ENCODE data around the gene CDKN1B.

CDKN1B gene

GRCh38 chr12:12716793-12717585 lies at the start of gene CDKN1B:
CDKN1B (plus strand) TSS chr12:12717368; CDS start chr12:12717840, 472 bp downstream.
- H3K27ac Mint-ChIP-seq, result peak within 1 kb of the TSS; percentile 94
- H3K27me3 Mint-ChIP-seq, result no peaks in the 10 kb centered on the region
- H3K9me3 Mint-ChIP-seq, result no peaks in the 10 kb centered on the region
- peak within 1 kb of the TSS; percentile 98 for H3K4me3 Mint-ChIP-seq
- H3K4me1 Mint-ChIP-seq (ENCODE audit: low read depth), result peaks cover 71% of the 10 kb centered on the region
- peaks cover 37% of the 10 kb centered on the region for H3K36me3 Mint-ChIP-seq (ENCODE audit: low read depth)

- H3K4me3 Mint-ChIP-seq, result no peak overlapping the region
- no peaks in the 10 kb centered on the region for H3K9me3 Mint-ChIP-seq
- peaks cover 10% of the 10 kb centered on the region for H3K4me1 Mint-ChIP-seq (ENCODE audit: low read depth)
- no peaks in the 10 kb centered on the region for H3K36me3 Mint-ChIP-seq (ENCODE audit: low read depth)
- no peaks in the 10 kb centered on the region for H3K27me3 Mint-ChIP-seq
- H3K27ac Mint-ChIP-seq, result no peak overlapping the region
Observed at GRCh38 chr12:12668005-12668404, 49.2 kb upstream of the CDKN1B start.

DNA sequence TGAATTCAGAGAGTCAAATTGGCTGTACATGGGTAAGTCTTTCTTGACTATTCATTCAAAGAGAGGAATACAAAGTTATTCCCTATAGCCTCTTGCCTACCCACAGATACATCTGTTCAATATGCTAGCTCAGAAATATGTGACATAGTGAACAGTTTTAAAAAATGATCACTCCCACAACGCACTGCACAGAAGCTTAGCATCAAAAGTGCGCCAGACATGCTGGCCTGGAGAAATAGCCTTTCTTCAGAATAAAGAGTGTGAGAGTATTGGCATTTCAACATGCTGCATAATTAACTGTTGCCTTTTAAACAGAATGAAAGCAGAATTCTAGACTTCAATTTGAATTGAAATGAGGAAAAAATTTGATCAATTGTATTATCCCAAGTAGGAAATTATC lies 48.1 kb upstream of the CDKN1B start:
- Mint-ChIP-seq H3K4me3 (no peak overlapping the region), H3K27ac (no peak overlapping the region), H3K27me3 (no peaks in the 10 kb centered on the region)

GRCh38 chr12:12671850-12672660 lies 45.1 kb upstream of the CDKN1B start:
- H3K27ac Mint-ChIP-seq, result no peak overlapping the region
- no peak overlapping the region for H3K4me3 Mint-ChIP-seq
- no peaks in the 10 kb centered on the region for H3K36me3 Mint-ChIP-seq (ENCODE audit: low read depth)
- no peaks in the 10 kb centered on the region for H3K27me3 Mint-ChIP-seq
- H3K9me3 Mint-ChIP-seq, result no peaks in the 10 kb centered on the region
- H3K4me1 Mint-ChIP-seq (ENCODE audit: low read depth), result peaks cover 17% of the 10 kb centered on the region

More for the DNA sequence above, 48.1 kb upstream of the CDKN1B start:
- H3K36me3 Mint-ChIP-seq (ENCODE audit: low read depth), result no peaks in the 10 kb centered on the region
- H3K9me3 Mint-ChIP-seq, result no peaks in the 10 kb centered on the region
- peaks cover 17% of the 10 kb centered on the region for H3K4me1 Mint-ChIP-seq (ENCODE audit: low read depth)

- no peak overlapping the region for H3K4me3 Mint-ChIP-seq
- no peaks in the 10 kb centered on the region for H3K36me3 Mint-ChIP-seq (ENCODE audit: low read depth)
- peaks cover 17% of the 10 kb centered on the region for H3K4me1 Mint-ChIP-seq (ENCODE audit: low read depth)
- H3K27me3 Mint-ChIP-seq, result no peaks in the 10 kb centered on the region
- H3K9me3 Mint-ChIP-seq, result no peaks in the 10 kb centered on the region
- peak overlapping the region; percentile 23 for H3K27ac Mint-ChIP-seq
Observed at GRCh38 chr12:12673296-12673695, 43.9 kb upstream of the CDKN1B start.

GRCh38 chr12:12676605-12677004 lies 40.6 kb upstream of the CDKN1B start:
- Mint-ChIP-seq H3K4me3 (no peak overlapping the region), H3K36me3 (ENCODE audit: low read depth) (no peaks in the 10 kb centered on the region), H3K27ac (no peak overlapping the region), H3K9me3 (no peaks in the 10 kb centered on the region), H3K4me1 (ENCODE audit: low read depth) (peaks cover 17% of the 10 kb centered on the region), H3K27me3 (no peaks in the 10 kb centered on the region)

DNA sequence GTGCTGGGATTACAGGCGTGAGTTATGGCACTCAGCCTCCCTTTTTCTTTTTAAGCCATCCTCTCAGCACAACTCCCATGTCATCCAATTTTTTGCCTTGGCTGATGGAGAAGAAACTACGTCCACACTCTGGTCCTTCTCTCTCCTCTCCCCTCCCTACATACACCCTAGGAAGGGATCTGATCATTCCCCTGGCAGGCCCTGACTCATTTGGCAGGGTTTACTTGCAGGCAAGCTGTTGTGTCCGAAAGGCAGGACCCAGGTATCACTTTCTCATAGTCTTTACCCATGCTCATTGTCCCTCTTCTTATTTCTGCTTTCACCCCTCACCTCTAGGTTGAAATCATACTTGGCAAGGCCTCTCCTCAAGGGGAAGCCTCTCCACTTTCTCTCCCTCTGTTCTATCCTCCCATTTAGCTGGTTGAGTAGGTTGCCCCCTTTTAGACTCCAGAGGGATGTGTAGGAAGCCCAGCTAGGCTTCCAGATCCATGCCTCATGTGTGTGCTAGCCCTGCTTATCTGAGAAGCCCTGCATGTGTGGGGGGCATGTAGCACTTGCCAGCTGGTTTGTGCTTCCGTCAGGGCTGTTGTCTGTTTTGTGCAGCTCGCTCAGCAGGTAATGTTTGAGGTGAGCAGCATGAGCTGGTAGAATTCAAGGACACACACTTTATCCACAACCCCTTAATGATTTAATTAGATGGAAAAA lies 36.0 kb upstream of the CDKN1B start:
- no peak overlapping the region for H3K4me3 Mint-ChIP-seq
- H3K27ac Mint-ChIP-seq, result no peak overlapping the region
- no peaks in the 10 kb centered on the region for H3K9me3 Mint-ChIP-seq
- no peaks in the 10 kb centered on the region for H3K36me3 Mint-ChIP-seq (ENCODE audit: low read depth)
- no peaks in the 10 kb centered on the region for H3K27me3 Mint-ChIP-seq
- H3K4me1 Mint-ChIP-seq (ENCODE audit: low read depth), result no peaks in the 10 kb centered on the region

DNA sequence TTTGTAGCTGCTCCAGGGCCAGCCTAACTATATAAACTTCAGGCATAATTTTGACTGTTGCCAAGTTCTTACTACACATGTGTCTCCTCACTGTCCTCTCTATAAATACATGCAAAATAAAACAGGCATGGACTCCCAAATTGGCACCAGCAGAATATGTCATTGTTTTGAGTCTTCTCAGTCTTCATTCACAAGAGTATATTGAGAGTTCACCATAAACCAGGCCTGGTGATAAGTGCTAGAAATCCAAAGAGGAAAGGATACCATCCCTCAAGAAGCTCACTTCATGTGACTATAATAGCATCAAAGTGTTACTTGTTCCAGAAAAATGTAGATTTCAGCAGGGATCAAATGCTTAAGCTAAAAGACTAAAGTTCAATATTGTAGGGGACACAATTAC lies 34.9 kb upstream of the CDKN1B start:
- H3K4me3 Mint-ChIP-seq, result no peak overlapping the region
- no peaks in the 10 kb centered on the region for H3K9me3 Mint-ChIP-seq
- H3K27me3 Mint-ChIP-seq, result no peaks in the 10 kb centered on the region
- no peaks in the 10 kb centered on the region for H3K4me1 Mint-ChIP-seq (ENCODE audit: low read depth)
- H3K27ac Mint-ChIP-seq, result no peak overlapping the region
- no peaks in the 10 kb centered on the region for H3K36me3 Mint-ChIP-seq (ENCODE audit: low read depth)

DNA sequence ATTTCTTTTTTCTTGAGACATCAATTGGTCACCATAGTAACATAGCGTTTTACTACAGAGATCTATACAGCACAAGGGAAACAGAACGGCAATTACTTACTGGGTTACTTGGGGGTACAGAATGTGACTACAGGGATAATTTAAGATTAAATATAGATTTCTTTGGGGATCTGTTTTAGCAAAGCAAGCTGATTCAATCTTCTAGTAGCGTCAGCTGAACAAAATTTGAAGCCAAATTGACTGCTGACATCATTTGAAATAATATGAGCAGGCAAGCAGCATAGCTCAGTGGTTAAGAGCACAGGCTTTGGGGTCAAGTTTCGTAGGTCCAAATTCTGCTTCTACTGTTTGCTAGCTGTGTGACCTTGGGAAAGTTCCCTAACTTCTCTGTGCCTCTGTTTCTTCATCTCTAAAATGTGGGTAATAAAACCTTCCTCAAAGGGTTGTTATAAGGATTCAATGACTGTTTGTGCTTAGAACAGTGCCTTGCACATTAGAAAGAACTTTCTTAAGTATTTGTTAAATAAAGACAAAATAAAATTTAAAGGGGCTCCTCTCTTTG lies 34.0 kb upstream of the CDKN1B start:
- no peak overlapping the region for H3K4me3 Mint-ChIP-seq
- no peaks in the 10 kb centered on the region for H3K27me3 Mint-ChIP-seq
- H3K27ac Mint-ChIP-seq, result no peak overlapping the region
- no peaks in the 10 kb centered on the region for H3K9me3 Mint-ChIP-seq
- peaks cover 5% of the 10 kb centered on the region for H3K36me3 Mint-ChIP-seq (ENCODE audit: low read depth)
- no peaks in the 10 kb centered on the region for H3K4me1 Mint-ChIP-seq (ENCODE audit: low read depth)

GRCh38 chr12:12683725-12684124 lies 33.4 kb upstream of the CDKN1B start:
- H3K27me3 Mint-ChIP-seq, result no peaks in the 10 kb centered on the region
- H3K4me3 Mint-ChIP-seq, result no peak overlapping the region
- H3K4me1 Mint-ChIP-seq (ENCODE audit: low read depth), result no peaks in the 10 kb centered on the region
- peaks cover 5% of the 10 kb centered on the region for H3K36me3 Mint-ChIP-seq (ENCODE audit: low read depth)
- no peak overlapping the region for H3K27ac Mint-ChIP-seq
- H3K9me3 Mint-ChIP-seq, result no peaks in the 10 kb centered on the region

DNA sequence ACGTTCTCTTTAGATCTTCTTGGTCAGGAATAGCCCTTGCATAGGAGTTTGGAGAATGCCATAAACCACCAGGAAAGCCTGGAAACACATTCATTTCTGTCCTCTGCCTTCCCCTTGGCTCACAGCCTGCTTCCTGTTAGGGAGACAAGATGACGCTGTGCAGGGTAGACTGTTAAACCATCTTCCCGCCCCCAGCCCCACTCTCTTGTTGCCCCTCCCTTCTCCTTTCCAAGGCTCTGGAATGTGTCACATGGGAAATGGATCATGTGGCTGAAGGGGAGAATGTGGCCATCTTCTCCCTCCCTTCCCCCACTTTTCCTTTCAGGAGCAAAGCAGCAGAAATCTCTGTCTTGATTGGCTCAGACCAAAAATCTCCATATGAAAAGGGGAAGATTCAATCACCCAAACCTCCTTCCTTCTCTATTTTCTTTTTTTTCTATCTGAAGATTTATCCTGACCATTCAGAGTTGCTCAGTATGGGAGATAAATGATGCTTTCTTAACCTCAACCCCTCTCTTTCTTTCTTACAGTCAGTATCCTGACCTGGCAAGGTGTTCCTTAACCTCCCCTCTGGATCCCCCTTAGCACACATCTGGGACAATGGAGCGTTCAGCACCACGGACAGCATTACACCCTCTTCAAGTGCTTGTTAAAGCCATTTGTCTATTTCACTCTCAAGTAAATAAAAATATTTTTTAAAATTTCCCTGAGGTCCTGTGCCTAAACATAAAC lies 32.6 kb upstream of the CDKN1B start:
- Mint-ChIP-seq H3K27ac (no peak overlapping the region), H3K9me3 (no peaks in the 10 kb centered on the region), H3K27me3 (no peaks in the 10 kb centered on the region), H3K36me3 (ENCODE audit: low read depth) (peaks cover 5% of the 10 kb centered on the region), H3K4me1 (ENCODE audit: low read depth) (no peaks in the 10 kb centered on the region), H3K4me3 (no peak overlapping the region)

GRCh38 chr12:12685305-12685704 lies 31.9 kb upstream of the CDKN1B start:
- Mint-ChIP-seq H3K4me3 (no peak overlapping the region), H3K27ac (no peak overlapping the region), H3K27me3 (no peaks in the 10 kb centered on the region), H3K36me3 (ENCODE audit: low read depth) (peaks cover 5% of the 10 kb centered on the region), H3K9me3 (no peaks in the 10 kb centered on the region), H3K4me1 (ENCODE audit: low read depth) (peaks cover 7% of the 10 kb centered on the region)

GRCh38 chr12:12686472-12686871 lies 30.7 kb upstream of the CDKN1B start:
- Mint-ChIP-seq H3K27ac (no peak overlapping the region), H3K4me3 (no peak overlapping the region), H3K4me1 (ENCODE audit: low read depth) (peaks cover 19% of the 10 kb centered on the region), H3K36me3 (ENCODE audit: low read depth) (peaks cover 5% of the 10 kb centered on the region), H3K27me3 (no peaks in the 10 kb centered on the region), H3K9me3 (no peaks in the 10 kb centered on the region)

DNA sequence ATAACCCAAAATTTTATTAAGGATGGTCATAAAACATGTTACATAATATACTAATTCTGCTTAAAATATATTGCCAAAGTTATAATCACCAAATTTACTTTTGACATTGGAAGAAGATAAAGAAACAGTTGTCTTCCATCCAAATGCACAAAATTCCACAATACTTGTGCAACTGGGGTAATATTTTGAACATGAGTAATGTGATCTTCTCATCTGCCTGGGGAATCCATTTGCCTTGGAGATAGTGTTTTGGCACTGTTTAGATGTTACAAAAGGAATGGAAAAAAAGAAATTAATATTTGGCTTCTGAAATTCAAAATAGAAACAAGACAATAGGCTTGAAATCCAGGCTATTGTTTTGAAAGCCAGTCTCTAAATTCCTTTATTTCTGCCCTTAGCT lies 30.2 kb upstream of the CDKN1B start:
- Mint-ChIP-seq H3K27ac (no peak overlapping the region), H3K36me3 (ENCODE audit: low read depth) (peaks cover 5% of the 10 kb centered on the region)

More for the DNA sequence above, 30.2 kb upstream of the CDKN1B start:
- Mint-ChIP-seq H3K27me3 (no peaks in the 10 kb centered on the region), H3K9me3 (no peaks in the 10 kb centered on the region), H3K4me3 (no peak overlapping the region), H3K4me1 (ENCODE audit: low read depth) (peaks cover 24% of the 10 kb centered on the region)

All from stimulated activated naive CD8-positive, alpha-beta T cell treated with anti-CD3 and anti-CD28 coated beads, Interleukin-15, Interleukin-2, amounts not matched to agents 100 ng/mL and 50 ng/mL, for 24 hours (primary cell).